Measurements from ENCODE around the gene UQCRFS1.

Gene UQCRFS1

GRCh38 chr19:29176981-29177754, 35.8 kb downstream of the UQCRFS1 start:
- no peak overlapping the region for H3K27ac ChIP-seq
- no peak for TF ChIP-seq ZFX (IDR thresholded peaks at IDR 0.05)
- TF ChIP-seq, protein P1, sequence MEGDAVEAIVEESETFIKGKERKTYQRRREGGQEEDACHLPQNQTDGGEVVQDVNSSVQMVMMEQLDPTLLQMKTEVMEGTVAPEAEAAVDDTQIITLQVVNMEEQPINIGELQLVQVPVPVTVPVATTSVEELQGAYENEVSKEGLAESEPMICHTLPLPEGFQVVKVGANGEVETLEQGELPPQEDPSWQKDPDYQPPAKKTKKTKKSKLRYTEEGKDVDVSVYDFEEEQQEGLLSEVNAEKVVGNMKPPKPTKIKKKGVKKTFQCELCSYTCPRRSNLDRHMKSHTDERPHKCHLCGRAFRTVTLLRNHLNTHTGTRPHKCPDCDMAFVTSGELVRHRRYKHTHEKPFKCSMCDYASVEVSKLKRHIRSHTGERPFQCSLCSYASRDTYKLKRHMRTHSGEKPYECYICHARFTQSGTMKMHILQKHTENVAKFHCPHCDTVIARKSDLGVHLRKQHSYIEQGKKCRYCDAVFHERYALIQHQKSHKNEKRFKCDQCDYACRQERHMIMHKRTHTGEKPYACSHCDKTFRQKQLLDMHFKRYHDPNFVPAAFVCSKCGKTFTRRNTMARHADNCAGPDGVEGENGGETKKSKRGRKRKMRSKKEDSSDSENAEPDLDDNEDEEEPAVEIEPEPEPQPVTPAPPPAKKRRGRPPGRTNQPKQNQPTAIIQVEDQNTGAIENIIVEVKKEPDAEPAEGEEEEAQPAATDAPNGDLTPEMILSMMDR (conservative IDR thresholded peaks at IDR 0.05): no peak

GRCh38 chr19:29173896-29174295, 39.1 kb downstream of the UQCRFS1 start:
- TF ChIP-seq, protein P1 (conservative IDR thresholded peaks at IDR 0.05): no peak
- no peak for TF ChIP-seq ZFX (IDR thresholded peaks at IDR 0.05)
- no peak overlapping the region for H3K27ac ChIP-seq

GRCh38 chr19:29172302-29172701, 40.6 kb downstream of the UQCRFS1 start:
- no peak for TF ChIP-seq ZFX (IDR thresholded peaks at IDR 0.05)
- TF ChIP-seq, protein P1 (conservative IDR thresholded peaks at IDR 0.05): no peak
- no peak overlapping the region for H3K27ac ChIP-seq

GRCh38 chr19:29171525-29171924, 41.4 kb downstream of the UQCRFS1 start:
- no peak for TF ChIP-seq ZFX (IDR thresholded peaks at IDR 0.05)
- TF ChIP-seq, protein P1 (conservative IDR thresholded peaks at IDR 0.05): no peak
- no peak overlapping the region for H3K27ac ChIP-seq

DNA sequence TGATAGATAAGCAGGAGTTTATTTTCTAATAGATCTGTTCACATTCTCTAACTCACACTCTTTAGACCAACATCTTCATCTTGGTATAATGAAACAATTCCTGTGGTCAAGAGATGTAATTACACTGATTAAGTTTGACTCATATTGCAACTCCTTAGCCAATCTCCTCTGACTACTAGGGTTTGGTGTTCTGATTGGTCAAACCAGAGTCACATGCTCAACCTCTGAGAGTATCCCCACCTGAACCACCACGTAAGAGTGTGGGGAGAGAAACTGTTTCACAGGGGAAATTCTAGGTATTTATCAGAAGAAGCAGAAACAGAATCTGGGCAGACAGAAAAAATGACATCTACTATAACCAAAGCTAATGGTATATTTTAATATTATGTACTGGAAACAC, 42.4 kb downstream of the UQCRFS1 start:
- H3K27ac ChIP-seq: no peak overlapping the region
- TF ChIP-seq, protein P1 (conservative IDR thresholded peaks at IDR 0.05): no peak
- no peak for TF ChIP-seq ZFX (IDR thresholded peaks at IDR 0.05)

DNA sequence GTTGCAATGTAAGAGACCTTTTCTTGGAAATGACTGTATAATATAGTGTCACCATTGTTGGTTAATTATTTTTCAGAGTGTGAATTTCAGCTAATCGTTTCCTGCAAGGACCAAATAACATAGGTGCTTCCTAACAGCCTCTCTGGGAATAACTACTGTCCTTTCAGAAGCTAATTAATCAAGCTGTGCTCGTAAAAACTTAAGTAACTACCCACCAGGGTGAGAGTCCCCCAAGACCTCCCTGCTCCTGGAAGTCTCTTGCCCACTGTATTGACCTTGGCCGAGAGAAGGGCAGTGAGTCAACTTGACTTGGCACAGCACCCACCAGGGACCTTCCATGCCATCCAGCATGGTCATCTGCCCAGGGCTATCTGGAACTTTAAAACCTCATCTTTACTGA, 50.3 kb downstream of the UQCRFS1 start:
- TF ChIP-seq, protein P1 (conservative IDR thresholded peaks at IDR 0.05): no peak
- TF ChIP-seq ZFX (IDR thresholded peaks at IDR 0.05): no peak
- H3K27ac ChIP-seq: no peak overlapping the region

- no peak for TF ChIP-seq ZFX (IDR thresholded peaks at IDR 0.05)
- TF ChIP-seq, protein P1 (conservative IDR thresholded peaks at IDR 0.05): no peak
- no peak overlapping the region for H3K27ac ChIP-seq
These were observed 57.3 kb downstream of the UQCRFS1 start for GRCh38 chr19:29155683-29156082.

All from C4-2B (cell line).